GM19035 (cell line): ENCODE data around the gene PARN.
A peak's percentile ranks its signal among the peaks of the same experiment; 100 is the strongest.
"Not testable (repeated sequence)": the region's sequence is repeated elsewhere in the genome, so short reads cannot be mapped to it uniquely, and the experiment has no call there.

Experiments
- ATAC-seq: cut with Tn5 transposase; IDR thresholded peaks from one replicate; pipeline ENCODE4 v1.9.1; 2021; ENCODE audit not compliant: unreplicated experiment

The PARN gene

DNA sequence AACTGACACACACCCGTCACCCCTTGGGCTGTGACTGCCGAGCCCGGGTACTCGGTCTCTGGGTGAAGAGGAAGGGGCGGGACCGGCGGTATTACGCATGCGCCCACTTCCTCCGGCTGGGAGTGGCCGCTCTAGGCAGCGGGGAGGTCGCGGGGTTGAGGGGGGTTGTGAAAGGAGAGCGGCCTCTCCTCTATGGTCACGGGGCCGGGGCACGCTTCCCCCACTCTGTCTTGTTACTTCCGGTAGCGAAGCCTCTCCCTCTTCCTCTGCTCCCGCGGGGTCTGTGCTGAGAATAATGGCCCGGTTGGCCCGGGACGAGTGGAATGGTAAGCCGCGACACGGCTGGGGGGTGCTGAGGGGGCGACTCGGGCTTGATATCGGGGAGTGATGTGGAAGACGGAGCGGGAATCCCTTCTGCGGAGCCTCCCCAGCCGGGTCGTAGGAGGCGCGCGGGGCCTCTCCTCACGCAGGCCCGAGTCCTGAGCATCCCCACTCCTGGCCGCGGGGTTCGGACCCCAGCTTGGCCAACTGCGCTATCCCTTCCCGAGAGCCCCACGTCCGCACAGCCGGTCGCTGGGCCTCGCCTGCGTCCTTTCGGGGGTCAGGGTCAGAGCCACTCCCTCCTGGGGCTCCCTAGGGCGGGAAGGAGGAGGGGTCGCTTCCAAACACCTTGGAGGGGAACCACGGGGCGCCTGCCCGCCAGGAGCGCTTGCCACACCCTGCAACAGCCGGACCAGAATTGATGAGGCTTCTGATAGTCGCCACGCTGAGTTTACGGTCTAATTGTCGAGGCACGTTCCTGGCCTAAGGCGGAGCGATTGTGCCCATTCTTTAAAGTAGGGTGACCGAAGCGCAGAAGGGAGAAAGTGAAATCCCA is 2.9 kb upstream of the PARN start, which contains the start of gene BFAR:
Gene BFAR, plus strand, starts transcription at position 259 of the 877 bp plus-strand sequence. CDS start 11,396 bp downstream, outside the sequence.
- ATAC-seq: peak; percentile 73

DNA sequence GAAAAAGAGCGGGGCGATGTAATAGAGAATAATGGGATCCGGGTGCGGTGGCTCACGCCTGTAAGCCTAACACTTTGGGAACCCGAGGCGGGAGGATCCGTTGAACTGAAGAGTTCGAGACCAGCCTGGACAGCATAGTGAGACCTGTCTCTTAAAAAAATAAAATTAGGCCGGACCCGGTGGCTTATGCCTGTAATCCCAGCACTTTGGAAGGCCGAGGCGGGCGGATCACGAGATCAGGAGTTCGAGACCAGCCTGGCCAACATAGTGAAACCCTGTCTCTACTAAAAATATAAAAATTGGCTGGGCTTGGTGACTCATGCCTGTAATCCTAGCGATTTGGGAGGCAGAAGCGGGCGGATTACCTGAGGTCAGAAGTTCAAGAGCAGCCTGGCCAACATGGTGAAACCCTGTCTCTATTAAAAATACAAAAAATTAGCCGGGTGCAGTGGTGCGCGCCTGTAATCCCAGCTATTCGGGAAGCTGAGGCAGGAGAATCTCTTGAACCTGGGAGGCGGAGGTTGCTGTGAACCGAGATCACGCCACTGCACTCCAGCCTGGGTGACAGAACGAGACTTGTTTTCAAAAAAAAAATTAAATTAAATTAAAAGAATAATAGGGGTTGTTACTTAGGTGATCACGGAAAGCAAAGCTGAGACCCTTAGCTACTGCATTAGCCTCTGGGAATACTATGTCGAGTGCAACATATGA is 715 bp upstream of the PARN start:
- ATAC-seq: not testable (repeated sequence)

DNA sequence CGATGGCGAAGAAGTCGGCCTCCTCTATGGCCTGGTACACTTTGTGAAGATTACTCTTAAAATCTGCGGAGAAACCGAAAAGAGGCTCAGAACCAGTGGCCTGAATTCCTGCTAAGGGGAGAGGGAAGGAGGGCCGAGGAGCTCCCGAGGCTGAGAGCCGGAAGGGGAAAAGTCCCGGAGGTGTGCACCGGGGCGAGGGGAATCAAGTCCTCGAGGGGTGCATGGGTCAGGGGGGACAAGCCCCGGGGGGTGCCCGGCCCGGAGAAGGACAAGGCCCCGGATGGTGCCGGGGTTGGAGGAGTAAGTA is 495 bp downstream of the PARN start:
- ATAC-seq: peak; percentile 5

DNA sequence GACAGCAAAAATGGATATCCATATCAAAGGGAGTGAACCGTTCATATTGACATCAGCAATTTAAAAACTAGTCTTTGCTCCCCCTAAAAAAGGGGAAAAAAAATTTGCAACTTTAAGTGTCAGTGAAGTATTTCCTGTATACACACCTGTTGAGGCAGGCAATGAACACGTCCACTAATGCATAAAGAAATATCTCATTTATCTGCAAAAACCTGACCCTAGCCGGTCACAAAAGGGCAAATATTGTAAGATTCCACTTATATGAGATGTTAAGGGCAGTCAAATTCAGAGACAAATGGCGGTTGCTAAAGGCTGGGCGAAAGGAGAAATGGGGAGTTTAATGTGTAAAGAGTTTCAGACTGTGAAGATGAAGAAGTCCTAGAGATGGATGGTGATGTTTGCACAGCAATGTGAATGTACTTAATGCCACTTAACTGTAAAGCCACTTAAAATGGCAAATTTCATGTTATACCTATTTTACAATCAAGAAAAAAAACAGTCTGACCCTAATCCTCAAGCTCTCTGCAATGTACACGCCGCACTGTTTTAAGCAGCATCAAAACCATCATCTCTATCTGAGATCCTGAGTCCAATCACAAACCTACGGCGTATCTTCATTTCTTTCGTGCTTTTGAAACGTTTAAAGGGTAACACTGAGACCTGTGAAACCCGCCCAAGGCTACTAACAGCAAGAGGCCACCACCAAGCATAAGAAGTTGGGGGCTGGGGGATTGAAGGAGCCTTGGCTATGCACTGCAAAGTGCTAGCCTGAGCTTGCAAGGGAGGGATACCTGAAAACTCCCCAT is 1.1 kb downstream of the PARN start:
- no peak for ATAC-seq

DNA sequence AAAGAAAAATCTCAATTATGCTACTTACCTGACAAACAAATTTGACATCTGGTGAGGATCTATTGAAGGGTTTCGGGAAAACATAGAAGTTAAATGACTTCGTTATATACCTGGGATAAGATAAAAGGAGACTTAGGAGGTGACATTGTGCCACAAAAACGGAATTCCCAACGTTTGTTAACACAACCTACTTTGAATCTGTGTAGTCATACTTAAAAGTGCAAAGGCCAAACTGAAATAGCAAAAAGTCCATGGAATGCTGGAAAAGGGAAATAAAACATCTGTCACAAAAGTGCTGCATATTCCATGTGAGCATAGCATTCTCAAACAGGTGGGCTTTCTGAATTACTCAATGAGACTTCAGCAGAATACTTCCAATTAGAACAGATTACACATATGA is 3.0 kb downstream of the PARN start:
- no peak for ATAC-seq

DNA sequence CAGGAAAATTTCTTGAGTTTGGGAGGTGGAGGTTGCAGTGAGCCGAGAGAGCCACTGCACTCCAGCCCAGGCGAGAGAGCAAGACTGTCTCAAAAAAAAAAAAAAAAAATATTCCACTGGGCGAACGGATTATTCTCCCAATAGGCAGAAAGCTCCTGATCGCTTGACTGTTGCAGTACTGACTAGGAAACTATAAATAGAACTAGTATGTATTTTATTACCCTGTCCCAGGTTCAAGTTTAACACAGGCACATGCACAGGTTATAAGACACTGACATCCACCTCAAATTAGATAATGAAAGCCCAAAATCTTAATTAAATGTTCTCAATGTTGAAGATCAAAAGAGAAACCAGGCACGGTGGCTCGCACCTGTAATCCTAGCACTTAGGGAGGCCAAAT is 11.5 kb downstream of the PARN start:
- ATAC-seq: no peak

DNA sequence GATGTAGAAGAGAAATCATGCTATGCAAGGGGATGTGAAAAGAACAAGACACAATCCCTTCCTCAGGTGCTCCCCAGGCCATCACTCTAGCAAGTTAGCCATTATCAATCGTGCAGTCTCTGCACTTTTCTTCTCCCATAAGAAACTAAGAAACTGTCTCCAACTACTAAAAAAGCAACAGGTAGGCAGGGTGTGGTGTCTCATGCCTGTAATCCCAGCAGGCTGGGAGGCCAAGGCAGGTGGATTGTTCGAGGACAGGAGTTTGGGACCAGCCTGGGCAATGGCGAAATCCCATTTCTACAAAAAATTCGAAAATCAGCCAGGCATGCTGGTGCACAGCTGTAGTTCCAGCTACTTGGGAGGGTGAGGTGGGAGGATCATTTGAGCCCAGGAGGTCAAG is 13.8 kb downstream of the PARN start:
- no peak for ATAC-seq

DNA sequence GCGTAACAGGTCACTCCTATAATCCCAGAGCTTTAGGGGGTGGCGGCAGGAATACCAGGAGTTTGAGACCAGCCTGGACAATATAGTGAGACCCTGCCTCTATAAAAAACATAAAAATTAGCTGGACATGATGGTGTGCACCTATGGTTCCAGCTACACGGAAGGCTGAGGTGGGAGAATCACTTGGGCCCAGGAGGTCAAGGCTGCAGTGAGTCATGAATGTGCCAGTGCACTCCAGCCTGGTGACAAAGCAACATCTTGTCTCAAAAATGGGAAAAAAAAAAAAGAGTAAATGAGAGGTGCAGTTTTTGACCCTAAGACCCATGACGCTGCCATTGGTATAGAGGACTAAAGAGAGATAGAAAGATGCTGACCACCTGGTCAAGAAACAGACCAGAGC is 16.1 kb downstream of the PARN start:
- ATAC-seq: no peak

DNA sequence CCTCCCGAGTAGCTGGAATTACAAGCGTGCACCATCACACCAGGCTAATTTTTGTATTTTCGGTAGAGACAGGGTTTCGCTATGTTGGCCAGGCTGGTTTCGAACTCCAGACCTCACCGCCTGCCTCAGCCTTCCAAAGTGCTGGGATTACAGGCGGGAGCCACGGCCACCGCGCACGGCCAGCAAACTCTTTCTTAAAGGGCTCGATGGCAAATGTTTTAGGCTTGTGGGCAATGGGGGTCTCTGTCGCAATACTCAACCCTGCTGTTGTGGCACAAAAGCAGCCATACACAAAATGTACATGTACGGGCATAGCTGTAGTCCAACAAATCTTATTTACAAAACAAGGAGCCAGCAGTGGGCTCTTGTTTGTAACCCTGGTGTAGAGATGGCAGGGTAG is 18.4 kb downstream of the PARN start:
- no peak for ATAC-seq

DNA sequence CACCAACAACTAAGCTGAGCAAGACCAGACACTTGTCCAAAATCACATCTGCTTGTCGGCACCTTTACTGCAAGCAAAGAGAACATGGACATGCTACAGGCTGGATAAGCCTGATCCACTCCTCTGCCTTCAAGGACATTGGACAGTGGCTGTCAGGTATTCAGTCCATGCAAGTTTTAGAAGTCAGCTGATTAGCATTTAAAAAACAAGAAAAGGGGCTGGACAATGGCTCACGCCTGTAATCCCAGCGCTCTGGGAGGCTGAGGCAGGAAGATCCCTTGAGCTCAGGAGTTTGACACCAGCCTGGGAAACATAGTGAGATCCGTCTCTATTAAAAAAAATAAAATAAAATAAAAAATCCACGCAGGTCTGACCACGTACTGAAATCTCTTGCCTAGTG is 20.3 kb downstream of the PARN start:
- ATAC-seq: no peak

DNA sequence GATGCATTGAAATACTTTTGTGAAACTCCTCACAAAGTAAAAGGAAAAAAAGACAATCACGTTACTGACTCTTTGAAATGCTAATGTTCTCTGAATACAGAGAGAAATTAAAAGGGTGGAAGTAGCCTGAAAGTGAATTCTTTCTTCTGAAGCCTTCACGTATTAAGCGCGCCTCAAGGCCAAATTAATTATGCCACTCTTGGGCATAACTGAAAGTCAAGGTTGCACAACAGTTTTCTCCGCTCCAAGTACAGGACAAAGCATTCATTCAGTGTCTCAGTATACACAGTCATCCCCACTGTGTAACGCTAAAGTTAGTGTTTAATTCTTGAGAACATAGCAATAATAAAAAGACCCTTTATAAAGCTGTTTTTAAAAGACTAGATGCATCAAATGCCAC is 21.5 kb downstream of the PARN start:
- no peak for ATAC-seq

DNA sequence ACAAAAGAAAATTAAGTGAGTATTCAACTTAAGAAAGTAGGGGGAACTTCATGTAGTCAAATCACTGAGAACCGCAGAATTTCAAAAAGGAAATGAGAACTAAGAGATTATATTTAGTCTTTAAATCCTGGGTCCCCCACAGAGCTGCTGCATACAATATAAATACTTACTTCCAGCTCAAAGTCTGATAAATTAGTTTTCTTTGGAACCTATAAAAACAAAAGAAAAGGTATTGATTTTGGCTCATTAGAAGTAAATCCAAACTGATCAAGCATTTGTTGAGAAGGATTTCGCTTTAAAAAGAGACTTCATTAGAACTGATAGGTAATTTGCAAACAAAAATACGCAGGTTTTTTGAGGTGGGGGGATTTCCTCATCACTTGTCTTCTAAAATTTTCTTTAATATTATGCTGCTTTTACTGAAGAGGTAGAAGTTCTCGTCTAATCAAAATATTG is 21.9 kb downstream of the PARN start:
- peak; percentile 57 for ATAC-seq

DNA sequence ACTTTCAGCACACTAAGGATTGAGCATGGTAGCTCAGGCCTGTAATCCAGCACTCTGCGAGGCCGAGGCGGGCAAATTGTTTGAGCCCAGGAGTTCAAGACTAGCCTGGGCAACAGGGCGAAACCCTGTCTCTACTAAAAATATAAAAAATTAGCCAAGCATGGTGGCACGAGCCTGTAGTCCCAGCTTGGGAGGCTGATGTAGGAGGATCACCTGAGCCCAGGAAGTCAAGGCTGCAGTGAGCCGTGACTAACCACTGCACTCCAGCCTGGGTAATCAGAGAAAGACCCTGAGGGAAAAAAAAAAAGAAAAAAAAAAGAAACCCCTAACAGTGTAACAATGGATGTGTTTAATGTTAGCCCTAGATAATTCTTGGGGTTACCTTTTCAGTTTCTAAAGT is 24.0 kb downstream of the PARN start:
- no peak for ATAC-seq

DNA sequence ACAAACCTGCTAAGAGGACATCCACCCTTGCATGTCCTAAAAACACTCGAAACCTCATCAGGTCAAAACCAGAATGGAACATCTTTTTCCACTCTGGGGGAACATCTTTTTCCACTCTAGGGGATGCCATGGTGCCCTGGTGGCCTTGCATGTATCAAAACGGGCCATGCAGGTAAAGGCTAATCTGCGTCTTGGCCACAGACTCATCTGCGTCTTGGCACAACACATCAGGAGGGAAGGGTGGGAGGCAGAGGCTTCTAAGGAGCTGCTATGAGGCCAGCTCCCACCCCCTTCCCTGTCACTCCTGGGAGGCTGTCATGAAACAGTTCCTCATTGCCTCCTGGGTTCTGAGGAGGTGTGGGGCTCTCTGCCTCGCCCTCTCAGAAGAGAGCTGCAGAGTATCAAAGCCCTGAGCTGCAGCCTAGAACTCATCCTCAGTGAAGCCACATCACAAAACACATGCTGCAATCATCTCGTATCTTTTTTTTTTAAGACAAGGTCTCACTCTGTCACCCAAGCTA is 27.6 kb downstream of the PARN start:
- ATAC-seq: no peak

DNA sequence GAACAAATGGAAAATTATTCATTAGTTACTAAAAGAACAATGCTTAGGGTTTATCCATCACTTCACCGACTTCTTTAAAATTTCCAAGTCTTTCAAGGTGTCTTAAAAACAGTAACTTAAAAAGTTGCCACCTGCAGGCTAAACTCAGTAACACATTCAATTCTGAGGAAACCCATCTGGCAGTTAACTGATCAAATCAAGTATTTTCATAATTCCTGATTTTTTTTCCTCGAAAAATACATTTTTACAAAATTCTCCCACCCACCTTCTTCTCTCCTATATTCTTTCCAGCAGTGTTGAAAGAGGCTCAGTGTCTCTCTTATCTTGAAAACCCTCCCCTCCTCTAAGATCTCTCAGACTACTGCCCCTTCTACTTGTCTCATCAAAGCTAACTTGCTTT is 29.9 kb downstream of the PARN start:
- ATAC-seq: no peak

DNA sequence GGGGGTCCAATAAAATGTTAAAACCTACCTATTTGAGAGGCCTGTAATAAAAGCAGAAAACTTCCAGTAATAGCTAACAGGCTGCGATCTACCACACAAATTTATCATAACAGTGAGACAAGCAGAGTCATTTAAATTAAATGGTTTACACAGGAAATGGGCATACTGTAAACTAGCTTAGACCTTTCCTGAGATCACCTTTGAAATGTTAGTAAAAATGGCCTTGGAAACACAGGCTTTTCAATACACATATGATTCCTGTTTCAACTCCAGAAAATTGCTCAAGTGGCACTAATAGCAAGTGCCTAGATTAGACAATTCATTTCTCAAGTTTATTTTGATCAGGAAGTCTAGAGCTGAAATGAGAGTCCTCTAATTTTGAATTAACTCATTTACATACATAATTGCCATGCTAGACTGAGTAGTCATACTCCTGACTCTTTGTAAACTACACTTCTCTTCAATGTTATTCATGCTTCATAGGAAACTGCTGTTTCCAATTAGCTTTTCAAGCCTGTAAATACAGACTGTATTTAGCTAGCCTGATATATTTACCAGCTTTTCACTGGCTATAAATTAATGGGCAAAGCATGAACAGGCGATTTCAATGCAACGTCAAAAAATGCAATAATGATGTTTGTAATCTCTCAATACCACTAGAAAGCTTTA is 43.3 kb downstream of the PARN start:
- ATAC-seq: no peak

DNA sequence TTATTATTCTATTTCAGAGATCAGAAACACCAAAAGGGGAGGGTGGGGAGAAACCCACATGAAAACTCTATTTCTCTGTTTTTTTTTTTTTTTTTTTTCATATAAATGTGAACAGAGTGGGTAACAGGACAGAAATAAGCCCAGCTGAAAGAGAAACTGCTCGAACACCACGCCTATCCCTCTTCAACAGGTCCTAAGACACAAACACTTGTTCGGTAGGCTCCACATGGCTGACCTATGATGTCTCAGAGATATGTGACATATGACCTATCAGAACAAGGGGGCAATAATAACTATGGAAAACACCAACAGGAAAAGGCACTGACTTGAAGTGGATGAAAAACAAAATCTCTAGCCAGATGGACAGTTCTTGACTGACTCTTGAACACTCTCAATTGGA is 44.8 kb downstream of the PARN start:
- no peak for ATAC-seq

DNA sequence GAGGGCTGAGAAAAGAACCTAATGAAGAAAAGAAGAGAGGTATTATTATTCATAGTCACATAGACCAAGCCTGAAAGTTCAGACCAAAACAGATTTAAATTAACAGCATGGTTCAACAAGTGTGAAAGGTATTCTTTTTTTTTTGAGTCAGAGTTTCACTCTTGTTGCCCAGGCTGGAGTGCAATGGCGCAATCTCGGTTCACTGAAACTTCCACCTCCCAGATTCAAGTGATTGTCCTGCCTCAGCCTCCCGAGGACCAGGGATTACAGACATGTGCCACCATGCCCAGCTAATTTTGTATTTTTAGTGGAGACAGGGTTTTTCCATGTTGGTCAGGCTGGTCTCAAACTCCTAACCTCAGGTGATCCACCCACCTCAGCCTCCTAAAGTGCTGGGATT is 49.1 kb downstream of the PARN start:
- not testable (repeated sequence) for ATAC-seq

DNA sequence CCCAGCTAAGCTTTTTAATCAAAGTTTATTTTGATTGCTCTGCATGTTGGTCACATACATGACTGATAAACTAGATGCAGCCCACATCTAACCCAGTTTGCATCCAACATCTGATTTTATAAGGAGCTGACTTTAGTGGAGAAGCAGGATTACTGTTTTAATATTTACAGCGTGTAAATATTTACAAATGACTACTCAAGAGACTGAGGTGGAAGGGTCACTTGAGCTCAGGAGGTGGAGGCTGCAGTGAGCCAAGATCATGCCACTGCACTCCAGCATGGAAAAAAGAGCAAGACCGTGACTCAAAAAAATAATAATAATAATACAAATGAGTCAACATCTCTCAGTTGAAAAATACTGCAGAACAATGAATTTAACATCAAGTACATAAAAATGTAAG is 50.8 kb downstream of the PARN start:
- ATAC-seq: no peak

DNA sequence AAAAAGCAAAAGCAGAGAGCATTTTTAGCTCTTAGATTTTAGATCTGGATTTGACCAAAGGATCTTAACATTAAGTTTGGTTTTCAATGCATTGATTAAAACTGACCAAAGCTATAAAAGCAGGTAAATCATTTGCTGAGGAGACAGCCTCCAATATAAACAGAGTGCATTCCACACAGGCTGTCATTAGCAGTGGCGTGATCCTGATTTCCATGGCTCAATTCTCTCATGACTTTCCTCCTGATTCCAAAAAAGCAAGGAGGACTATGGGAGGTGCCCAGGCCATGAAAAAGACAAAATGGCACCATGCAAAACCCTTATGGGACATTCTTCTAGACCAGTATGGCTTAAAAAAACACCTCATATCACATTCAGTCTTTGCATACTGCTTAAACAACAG is 53.5 kb downstream of the PARN start:
- ATAC-seq: no peak

DNA sequence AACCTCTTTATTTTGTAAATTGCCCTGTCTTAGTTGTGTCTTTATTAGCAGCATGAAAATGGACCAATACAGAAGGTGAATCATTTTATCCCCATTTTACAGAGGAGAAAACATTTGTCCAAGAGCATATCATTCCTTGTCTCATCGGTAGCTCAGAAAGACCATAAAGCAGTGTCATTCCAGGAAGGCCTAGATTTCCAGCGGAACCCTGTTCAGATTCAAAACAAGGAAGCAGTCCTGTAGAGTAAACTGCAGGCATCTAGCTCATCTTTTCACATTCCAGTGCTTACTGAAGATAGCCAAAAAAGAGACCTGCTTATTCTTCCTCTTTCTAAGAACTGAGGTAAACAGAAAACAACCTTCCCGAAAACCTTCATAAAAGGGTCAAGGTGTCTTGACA is 54.0 kb downstream of the PARN start:
- ATAC-seq: no peak
